ENCODE data around the gene SH2B3.

SH2B3 gene

DNA sequence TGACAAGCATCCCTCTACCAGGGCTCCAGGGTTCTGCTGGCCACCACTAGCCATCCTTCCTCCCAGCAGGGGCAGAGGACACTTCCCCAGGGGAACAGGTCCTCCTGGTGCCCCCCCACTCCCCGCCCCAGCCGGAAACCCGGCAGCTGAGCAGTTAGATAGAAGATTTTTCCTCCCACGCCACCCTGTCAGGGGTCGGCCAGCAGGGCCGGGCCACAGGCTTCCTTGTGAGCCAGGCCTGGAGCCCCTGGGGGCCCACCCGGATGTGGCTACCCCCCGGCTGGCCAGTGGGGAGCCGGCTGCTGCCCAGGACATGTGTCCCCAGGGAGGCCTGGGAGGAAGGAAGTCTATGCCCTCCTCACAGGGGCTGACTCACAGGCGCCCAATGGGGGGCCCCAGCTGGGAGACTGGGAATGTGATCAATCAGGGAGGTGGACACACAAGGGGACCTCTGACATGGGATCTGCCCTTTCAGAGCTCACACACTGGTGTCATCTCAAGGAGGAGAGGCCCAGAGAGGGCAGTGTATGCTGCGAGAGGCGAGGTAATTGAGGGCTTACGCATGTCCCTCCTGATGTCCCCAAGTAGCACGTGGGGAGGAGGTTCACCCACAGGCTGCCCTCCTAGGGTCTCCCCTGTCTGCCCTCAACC lies 4.2 kb downstream of the SH2B3 start:
- DNase-seq = peak; percentile 52

- DNase-seq = no peak
These were observed 4.9 kb downstream of the SH2B3 start for GRCh38 chr12:111410431-111411184.

- no peak for DNase-seq
These were observed 5.6 kb downstream of the SH2B3 start for GRCh38 chr12:111411185-111411764.

- no peak for DNase-seq
These were observed 6.5 kb downstream of the SH2B3 start for GRCh38 chr12:111412007-111412829.

GRCh38 chr12:111412830-111413441 lies 7.2 kb downstream of the SH2B3 start:
- DNase-seq = no peak

DNA sequence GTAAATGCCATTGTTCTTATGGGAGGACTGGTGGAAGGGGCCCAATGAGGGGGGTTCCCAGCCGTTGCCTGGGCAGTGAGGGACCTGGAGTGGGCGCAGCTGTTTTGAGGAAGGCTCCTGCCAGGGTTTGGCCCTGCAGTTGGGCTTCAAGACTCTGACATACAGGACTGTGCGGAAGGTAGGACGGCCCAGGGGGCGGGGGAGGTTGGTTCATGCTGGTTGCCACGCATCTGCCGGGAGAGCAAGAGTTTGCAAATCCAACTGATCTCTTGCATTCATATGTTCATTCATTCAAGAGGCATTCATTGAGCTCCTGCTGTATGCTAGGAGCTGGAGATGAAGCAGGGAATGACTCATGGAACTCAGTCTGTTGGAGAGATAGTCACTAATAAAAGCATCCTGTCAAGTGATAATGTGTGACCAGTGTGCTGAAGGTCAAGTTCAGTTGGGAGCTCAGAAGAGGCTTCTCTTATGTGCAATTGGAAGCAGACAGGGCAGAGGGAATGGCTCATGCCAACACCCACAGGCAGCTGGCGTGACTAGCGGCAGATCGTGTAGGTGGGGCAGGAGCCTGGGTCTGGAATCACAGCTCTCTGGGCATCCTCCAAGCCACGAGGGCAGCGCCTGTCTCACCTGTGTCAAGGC lies 7.8 kb downstream of the SH2B3 start:
- DNase-seq = no peak

- no peak for DNase-seq
These were observed 9.1 kb downstream of the SH2B3 start for GRCh38 chr12:111414711-111415252.

- no peak for DNase-seq
These were observed 11.6 kb downstream of the SH2B3 start for GRCh38 chr12:111417290-111417689.

DNA sequence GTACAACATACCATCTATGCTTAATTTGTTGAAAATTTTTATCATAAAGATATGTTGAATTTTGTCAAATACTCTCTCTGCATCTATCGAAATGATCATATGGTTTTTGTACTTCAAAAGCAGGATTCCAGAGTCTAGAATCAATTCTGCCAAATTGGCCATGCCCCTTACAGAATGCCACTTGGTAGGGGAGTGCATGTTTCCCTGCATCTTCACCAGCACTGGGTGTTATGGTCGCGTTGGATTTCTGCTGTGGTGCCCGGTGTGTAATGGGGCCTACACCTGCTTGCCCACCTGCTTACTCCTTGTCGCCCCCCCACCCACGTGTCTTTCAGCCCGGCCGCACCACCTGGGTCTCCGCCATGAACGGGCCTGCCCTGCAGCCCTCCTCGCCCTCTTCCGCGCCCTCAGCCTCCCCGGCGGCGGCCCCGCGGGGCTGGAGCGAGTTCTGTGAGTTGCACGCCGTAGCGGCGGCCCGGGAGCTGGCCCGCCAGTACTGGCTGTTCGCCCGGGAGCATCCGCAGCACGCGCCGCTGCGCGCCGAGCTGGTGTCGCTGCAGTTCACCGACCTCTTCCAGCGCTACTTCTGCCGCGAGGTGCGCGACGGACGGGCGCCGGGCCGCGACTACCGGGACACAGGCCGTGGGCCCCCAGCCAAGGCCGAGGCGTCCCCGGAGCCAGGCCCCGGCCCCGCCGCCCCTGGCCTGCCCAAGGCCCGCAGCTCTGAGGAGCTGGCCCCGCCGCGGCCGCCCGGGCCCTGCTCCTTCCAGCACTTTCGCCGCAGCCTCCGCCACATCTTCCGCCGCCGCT lies 12.3 kb downstream of the SH2B3 start:
- no peak for DNase-seq

DNA sequence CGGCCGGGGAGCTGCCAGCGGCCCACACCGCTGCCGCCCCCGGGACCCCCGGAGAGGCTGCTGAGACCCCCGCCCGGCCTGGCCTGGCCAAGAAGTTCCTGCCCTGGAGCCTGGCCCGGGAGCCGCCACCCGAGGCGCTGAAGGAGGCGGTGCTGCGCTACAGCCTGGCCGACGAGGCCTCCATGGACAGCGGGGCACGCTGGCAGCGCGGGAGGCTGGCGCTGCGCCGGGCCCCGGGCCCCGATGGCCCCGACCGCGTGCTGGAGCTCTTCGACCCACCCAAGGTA lies 12.8 kb downstream of the SH2B3 start:
- no peak for DNase-seq

GRCh38 chr12:111419784-111420183 lies 14.1 kb downstream of the SH2B3 start:
- no peak for DNase-seq

DNA sequence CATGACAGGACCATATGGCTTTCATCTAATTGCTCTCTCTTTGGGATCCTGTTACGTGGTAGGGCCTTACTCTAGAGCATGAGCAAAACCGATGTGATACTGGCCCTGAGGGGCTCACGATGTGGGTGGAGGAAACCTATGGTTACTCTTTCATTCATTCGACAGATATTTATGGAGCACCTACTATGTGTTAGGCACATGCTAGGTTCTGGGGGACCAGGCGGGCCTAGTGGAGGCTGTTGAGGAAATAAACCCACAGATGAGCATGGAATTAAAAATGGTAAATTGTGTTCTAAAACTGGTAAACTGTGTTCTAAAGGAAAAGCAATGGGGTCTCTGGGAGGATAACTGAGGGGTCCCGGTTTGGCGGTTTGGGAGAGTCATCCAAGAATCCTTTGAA lies 14.8 kb downstream of the SH2B3 start:
- DNase-seq = no peak

GRCh38 chr12:111424189-111424792 lies 18.6 kb downstream of the SH2B3 start:
- no peak for DNase-seq

DNA sequence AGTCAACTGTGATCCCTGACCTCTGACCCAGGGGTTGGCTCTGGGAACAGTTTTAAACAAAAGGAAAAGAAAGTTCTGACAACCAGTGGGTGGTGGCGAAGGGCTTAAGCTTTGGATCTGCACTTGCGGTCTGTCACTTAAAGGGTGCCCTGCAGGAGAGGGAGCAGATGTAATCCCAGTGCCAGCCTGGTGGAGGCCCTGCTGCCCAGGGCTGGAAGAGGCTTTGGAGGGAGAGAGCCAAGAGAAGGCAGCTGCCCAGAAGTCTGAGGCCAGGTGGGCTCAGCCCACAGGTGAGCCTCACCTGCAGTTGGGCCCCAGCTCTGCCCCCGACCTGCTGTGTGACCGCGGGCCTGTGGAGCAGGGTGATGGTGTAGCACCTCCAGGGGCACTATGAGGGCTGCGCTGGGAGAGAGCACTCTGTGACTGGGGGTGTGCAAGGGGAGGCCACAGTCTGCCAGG lies 19.1 kb downstream of the SH2B3 start:
- no peak for DNase-seq

DNA sequence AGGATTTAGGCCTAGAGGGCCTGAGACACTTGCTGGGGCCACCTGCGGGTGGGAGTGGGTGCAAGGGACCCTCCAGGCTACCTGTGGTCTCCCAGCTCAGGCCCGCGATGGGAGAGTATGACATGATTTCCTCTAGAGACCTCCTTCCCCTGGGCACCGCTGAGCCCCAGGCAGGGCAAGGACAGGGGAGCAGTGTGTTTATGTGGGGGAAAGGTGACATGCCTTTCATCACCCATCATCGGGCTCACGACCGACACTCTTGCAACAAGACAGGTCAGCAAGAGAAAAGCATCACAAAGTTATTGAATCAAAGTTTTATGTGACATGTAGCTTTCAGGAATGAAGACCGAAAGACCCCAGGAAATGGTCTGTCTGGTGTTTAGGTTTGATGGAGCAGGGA lies 19.9 kb downstream of the SH2B3 start:
- no peak for DNase-seq

DNA sequence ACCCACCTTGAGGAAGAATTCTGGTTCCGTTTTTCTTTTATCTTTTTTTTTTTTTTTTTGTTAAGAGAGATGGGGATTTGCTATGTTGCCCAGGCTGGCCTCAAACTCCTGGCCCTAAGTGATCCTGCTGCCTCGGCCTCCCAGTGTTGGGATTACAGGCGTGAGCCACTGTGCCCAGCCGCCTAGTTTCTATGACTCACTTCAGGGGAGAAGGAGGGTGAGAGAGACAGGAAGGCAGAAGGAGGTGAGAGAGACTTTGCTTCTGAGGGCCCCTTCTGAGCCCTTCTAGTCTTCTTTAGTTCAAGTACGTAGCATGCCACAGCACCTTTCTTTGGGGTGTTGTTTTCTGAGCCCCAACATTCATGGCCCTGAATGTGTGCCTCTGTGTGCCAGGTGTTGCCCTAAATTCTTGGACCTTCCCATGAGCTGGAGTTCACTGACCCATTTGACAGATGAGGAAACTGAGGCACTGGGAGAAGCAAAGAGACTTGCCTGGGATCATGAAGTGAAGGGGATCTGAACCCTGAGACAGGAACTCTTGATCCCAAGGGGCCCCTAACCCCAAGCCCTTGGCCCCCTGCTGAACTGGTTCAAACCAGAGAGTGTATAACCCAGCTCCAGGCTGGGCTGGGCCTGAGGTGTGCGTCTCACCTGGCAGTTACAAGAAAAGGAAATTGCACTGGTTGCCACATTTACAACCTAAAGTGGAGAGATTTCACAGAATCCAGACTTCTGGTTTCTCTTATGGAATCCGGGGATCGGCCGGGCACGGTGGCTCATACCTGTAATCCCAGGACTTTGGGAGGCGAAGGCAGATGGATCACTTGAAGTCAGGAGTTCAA lies 20.8 kb downstream of the SH2B3 start:
- DNase-seq = peak; percentile 22

- DNase-seq = no peak
These were observed 21.8 kb downstream of the SH2B3 start for GRCh38 chr12:111427417-111428074.

GRCh38 chr12:111428081-111428727 lies 22.5 kb downstream of the SH2B3 start:
- no peak for DNase-seq

- DNase-seq = peak; percentile 13
These were observed 23.0 kb downstream of the SH2B3 start for GRCh38 chr12:111428728-111429175.
